ENCODE data around the gene PTDSS2.

- no peak for TF ChIP-seq CTCF (IDR thresholded peaks at IDR 0.05)
- TF ChIP-seq EZH2 (IDR thresholded peaks at IDR 0.05; ENCODE audit: borderline replicate concordance, insufficient read depth, low read depth, low read length, poor library complexity, severe bottlenecking), result no peak
Observed at GRCh38 chr11:475941-476340, 25.9 kb downstream of the PTDSS2 start.

Measured in B cell (primary cell).